ENCODE data around the gene LRP5. TPM values are rescaled to one million over a fixed set of nuclear protein-coding genes. Genes with fewer than 3 reads are reported as not detected.
"Not testable (repeated sequence)": the region's sequence is repeated elsewhere in the genome, so short reads cannot be mapped to it uniquely, and the experiment has no call there.

LRP5 gene
- total RNA-seq, 1 donor from 2014 or later: 65.0 TPM

GRCh38 chr11:68392822-68393221 is 80.4 kb downstream of the LRP5 start:
- TF ChIP-seq, protein P1, sequence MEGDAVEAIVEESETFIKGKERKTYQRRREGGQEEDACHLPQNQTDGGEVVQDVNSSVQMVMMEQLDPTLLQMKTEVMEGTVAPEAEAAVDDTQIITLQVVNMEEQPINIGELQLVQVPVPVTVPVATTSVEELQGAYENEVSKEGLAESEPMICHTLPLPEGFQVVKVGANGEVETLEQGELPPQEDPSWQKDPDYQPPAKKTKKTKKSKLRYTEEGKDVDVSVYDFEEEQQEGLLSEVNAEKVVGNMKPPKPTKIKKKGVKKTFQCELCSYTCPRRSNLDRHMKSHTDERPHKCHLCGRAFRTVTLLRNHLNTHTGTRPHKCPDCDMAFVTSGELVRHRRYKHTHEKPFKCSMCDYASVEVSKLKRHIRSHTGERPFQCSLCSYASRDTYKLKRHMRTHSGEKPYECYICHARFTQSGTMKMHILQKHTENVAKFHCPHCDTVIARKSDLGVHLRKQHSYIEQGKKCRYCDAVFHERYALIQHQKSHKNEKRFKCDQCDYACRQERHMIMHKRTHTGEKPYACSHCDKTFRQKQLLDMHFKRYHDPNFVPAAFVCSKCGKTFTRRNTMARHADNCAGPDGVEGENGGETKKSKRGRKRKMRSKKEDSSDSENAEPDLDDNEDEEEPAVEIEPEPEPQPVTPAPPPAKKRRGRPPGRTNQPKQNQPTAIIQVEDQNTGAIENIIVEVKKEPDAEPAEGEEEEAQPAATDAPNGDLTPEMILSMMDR (conservative IDR thresholded peaks at IDR 0.05): no peak
- H3K27ac Mint-ChIP-seq: no peak overlapping the region

GRCh38 chr11:68396516-68396915 is 84.1 kb downstream of the LRP5 start:
- no peaks in the 10 kb centered on the region for H3K27me3 Mint-ChIP-seq
- TF ChIP-seq, protein P1 (conservative IDR thresholded peaks at IDR 0.05): no peak
- no peak for DNase-seq (ENCODE audit: extremely low spot score, unreplicated experiment)
- peaks cover 9% of the 10 kb centered on the region for H3K4me1 Mint-ChIP-seq (ENCODE audit: unreplicated experiment)
- peaks cover 3% of the 10 kb centered on the region for H3K36me3 Mint-ChIP-seq
- no peak overlapping the region for H3K27ac Mint-ChIP-seq
- H3K9me3 Mint-ChIP-seq: no peaks in the 10 kb centered on the region
- no peak overlapping the region for H3K4me3 Mint-ChIP-seq

More at GRCh38 chr11:68392822-68393221, 80.4 kb downstream of the LRP5 start:
- H3K4me1 Mint-ChIP-seq (ENCODE audit: unreplicated experiment): peaks cover 5% of the 10 kb centered on the region
- no peak overlapping the region for H3K4me3 Mint-ChIP-seq
- H3K9me3 Mint-ChIP-seq: no peaks in the 10 kb centered on the region
- H3K36me3 Mint-ChIP-seq: peaks cover 3% of the 10 kb centered on the region
- H3K27me3 Mint-ChIP-seq: no peaks in the 10 kb centered on the region
- no peak for DNase-seq (ENCODE audit: extremely low spot score, unreplicated experiment)

DNA sequence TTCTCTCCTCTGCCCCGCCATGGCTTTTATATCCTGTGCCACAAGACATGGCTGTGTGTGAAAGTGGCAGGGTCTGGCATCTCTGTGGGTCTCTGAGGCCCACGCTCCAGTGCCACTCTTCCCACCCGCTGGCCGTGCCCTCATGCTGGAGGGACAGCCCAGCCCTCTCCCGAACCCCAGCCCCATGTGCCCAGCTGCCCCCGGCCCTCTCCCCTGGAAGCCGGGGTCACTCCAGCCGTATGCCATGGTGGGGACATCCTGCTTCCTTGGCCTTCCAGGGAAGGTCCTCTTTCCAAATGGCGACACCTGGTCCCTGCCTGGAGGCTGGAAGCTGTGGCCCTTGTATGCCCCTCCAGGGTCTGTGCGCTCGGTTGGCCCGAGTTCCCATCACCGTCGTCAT is 84.9 kb downstream of the LRP5 start:
- Mint-ChIP-seq H3K27ac (peak overlapping the region; percentile 59), H3K9me3 (no peaks in the 10 kb centered on the region)

GRCh38 chr11:68398995-68399851 is 86.8 kb downstream of the LRP5 start:
- no peak overlapping the region for H3K27ac Mint-ChIP-seq
- H3K27me3 Mint-ChIP-seq: no peaks in the 10 kb centered on the region
- H3K4me1 Mint-ChIP-seq (ENCODE audit: unreplicated experiment): peaks cover 9% of the 10 kb centered on the region
- no peak for DNase-seq (ENCODE audit: extremely low spot score, unreplicated experiment)
- TF ChIP-seq, protein P1 (conservative IDR thresholded peaks at IDR 0.05): no peak
- no peak overlapping the region for H3K4me3 Mint-ChIP-seq
- H3K36me3 Mint-ChIP-seq: peaks cover 4% of the 10 kb centered on the region
- H3K9me3 Mint-ChIP-seq: no peaks in the 10 kb centered on the region

More for the DNA sequence above, 84.9 kb downstream of the LRP5 start:
- DNase-seq (ENCODE audit: extremely low spot score, unreplicated experiment): no peak
- no peaks in the 10 kb centered on the region for H3K27me3 Mint-ChIP-seq
- H3K36me3 Mint-ChIP-seq: peaks cover 7% of the 10 kb centered on the region
- peaks cover 9% of the 10 kb centered on the region for H3K4me1 Mint-ChIP-seq (ENCODE audit: unreplicated experiment)
- H3K4me3 Mint-ChIP-seq: no peak overlapping the region
- TF ChIP-seq, protein P1 (conservative IDR thresholded peaks at IDR 0.05): no peak

DNA sequence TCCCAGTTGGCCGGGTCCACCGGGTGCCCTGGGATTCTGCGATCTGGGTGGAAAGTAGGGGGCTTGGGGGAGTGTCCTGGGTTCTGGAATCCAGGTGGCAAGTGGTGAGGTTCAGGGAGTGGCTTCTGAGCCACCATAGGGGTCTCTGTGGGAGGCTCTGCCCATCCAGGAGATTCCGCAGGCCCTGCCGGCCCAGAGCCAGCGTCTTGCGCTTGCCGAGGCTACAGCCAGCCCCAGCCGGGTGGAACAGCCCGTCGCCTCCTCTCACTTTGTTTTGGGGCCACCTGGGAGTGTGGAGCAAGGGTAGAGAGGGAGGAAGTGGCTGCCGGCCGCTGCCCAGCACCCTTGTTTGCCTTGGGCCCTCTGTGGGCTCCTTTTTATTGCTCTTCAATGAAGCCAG is 87.5 kb downstream of the LRP5 start:
- H3K36me3 Mint-ChIP-seq: peaks cover 4% of the 10 kb centered on the region
- H3K27ac Mint-ChIP-seq: no peak overlapping the region
- no peaks in the 10 kb centered on the region for H3K27me3 Mint-ChIP-seq
- no peaks in the 10 kb centered on the region for H3K9me3 Mint-ChIP-seq
- peaks cover 9% of the 10 kb centered on the region for H3K4me1 Mint-ChIP-seq (ENCODE audit: unreplicated experiment)
- H3K4me3 Mint-ChIP-seq: no peak overlapping the region
- DNase-seq (ENCODE audit: extremely low spot score, unreplicated experiment): no peak
- TF ChIP-seq, protein P1 (conservative IDR thresholded peaks at IDR 0.05): no peak

- H3K27me3 Mint-ChIP-seq; H3K36me3 Mint-ChIP-seq; H3K4me1 Mint-ChIP-seq (ENCODE audit: unreplicated experiment); H3K9me3 Mint-ChIP-seq; DNase-seq (ENCODE audit: extremely low spot score, unreplicated experiment); H3K4me3 Mint-ChIP-seq; H3K27ac Mint-ChIP-seq: not testable (repeated sequence)
Measured at GRCh38 chr11:68400584-68400983, 88.2 kb downstream of the LRP5 start.

Measured in type B pancreatic cell (in vitro differentiated cells).